GM18870 (cell line): ENCODE measurements around the gene METRN.
"Not testable (repeated sequence)": the region's sequence is repeated elsewhere in the genome, so short reads cannot be mapped to it uniquely, and the experiment has no call there.

Experiments
- ATAC-seq: cut with Tn5 transposase; IDR thresholded peaks from one replicate; pipeline ENCODE4 v1.9.1; 2021; ENCODE audit warnings: moderate library complexity; ENCODE audit not compliant: unreplicated experiment

METRN gene

GRCh38 chr16:734208-734980 is 19.5 kb downstream of the METRN start:
- no peak for ATAC-seq

GRCh38 chr16:734981-735881 is 20.3 kb downstream of the METRN start:
- ATAC-seq: no peak

GRCh38 chr16:735982-736453 is 21.1 kb downstream of the METRN start:
- no peak for ATAC-seq

- ATAC-seq: no peak
These were observed 22.1 kb downstream of the METRN start for GRCh38 chr16:736936-737481.

- ATAC-seq: no peak
These were observed 24.9 kb downstream of the METRN start for GRCh38 chr16:739560-740458.

- ATAC-seq: no peak
These were observed 25.5 kb downstream of the METRN start for GRCh38 chr16:740459-740763.

GRCh38 chr16:740764-741505 is 26.0 kb downstream of the METRN start, which contains the start of gene CIAO3:
CIAO3 (minus strand) TSS chr16:740997; CDS start chr16:740985, 12 bp downstream.
- no peak for ATAC-seq

- no peak for ATAC-seq
These were observed 27.2 kb downstream of the METRN start for GRCh38 chr16:741986-742629.

GRCh38 chr16:742894-743293 is 28.0 kb downstream of the METRN start:
- ATAC-seq: not testable (repeated sequence)

GRCh38 chr16:743794-744500 is 29.0 kb downstream of the METRN start:
- ATAC-seq: no peak

- no peak for ATAC-seq
These were observed 30.8 kb downstream of the METRN start for GRCh38 chr16:745739-746138.

- ATAC-seq: no peak
These were observed 31.7 kb downstream of the METRN start for GRCh38 chr16:746637-747036.

GRCh38 chr16:747978-748746 is 33.2 kb downstream of the METRN start:
- no peak for ATAC-seq

- no peak for ATAC-seq
These were observed 34.1 kb downstream of the METRN start for GRCh38 chr16:749010-749409.

GRCh38 chr16:750485-750884 is 35.6 kb downstream of the METRN start:
- ATAC-seq: no peak

GRCh38 chr16:751152-752006 is 36.5 kb downstream of the METRN start:
- no peak for ATAC-seq

GRCh38 chr16:752007-752312 is 37.0 kb downstream of the METRN start:
- no peak for ATAC-seq
